HepG2 (cell line): ENCODE measurements around the gene LRTM2. TPM values are rescaled to one million over a fixed set of nuclear protein-coding genes. Genes with fewer than 3 reads are reported as not detected.

Experiments used
- ATAC-seq: fragments of 200-7000 bp; cut with Tn5 transposase; 3 replicates; pipeline ENCODE4 v1.9.1; 2020; ENCODE audit warnings: mild to moderate bottlenecking, moderate library complexity
- BruUV-seq: library from RNA; stranded (reverse); fragments of 400-500 nt; replicated peaks from 2 replicates; lab custom pipeline; 2021; lab: Mats Ljungman, UMichigan
- CTCF ChIA-PET: fragments of 300-600 bp; formaldehyde crosslinking; extraction: SDS; loops from one replicate; lab custom pipeline; 2021; ENCODE audit warnings: low total read pairs, inconsistent platforms, low intra/inter-chr PET ratio; lab: Yijun Ruan, JAX
- POLR2A ChIA-PET: fragments of 350-600 bp; sonication (Branson Sonifier 250); formaldehyde crosslinking; loops from one replicate; lab custom pipeline; 2020; ENCODE audit warnings: antibody characterized with exemption, inconsistent platforms; lab: Yijun Ruan, JAX
- DNase-seq: peaks from one replicate; pipeline ENCODE4 v3.0.0-alpha.2; 2015; ENCODE audit warnings: low spot score
- FAIRE-seq: peaks from 3 replicates; lab custom pipeline; 2011; peaks lifted over from hg19 to GRCh38; lab: Jason Lieb, UNC
- H2AFZ ChIP-seq: one replicate; pipeline ENCODE4 v1.6.1; 2011; ENCODE audit warnings: low read length, inconsistent platforms
- H3K27ac ChIP-seq: fragments of 300-600 bp; 3 replicates; pipeline ENCODE4 v1.8.0; 2011; ENCODE audit warnings: mixed run types, mild to moderate bottlenecking, mixed read lengths, low read length, inconsistent platforms; ENCODE audit not compliant: insufficient read depth; ENCODE audit errors: extremely low read length
- H3K27me3 ChIP-seq, 2 experiments: fragments of 200-600 bp in 1 of 2; 2 replicates in 1 of 2; 3 replicates in 1 of 2; pipeline versions ENCODE4 v1.6.0 to v1.8.0; 2011; ENCODE audit warnings: low read length in 2 of 2, mild to moderate bottlenecking in 2 of 2, moderate library complexity in 2 of 2, inconsistent platforms in 1 of 2; ENCODE audit not compliant: insufficient read depth in 2 of 2, control insufficient read depth in 1 of 2
- H3K36me3 ChIP-seq, 2 experiments: fragments of 200-600 bp in 1 of 2; replicated peaks in 1 of 2; 2 replicates in 1 of 2; 3 replicates in 1 of 2; pipeline versions ENCODE4 v1.5.1 to v1.8.0; 2011; ENCODE audit warnings: low read length in 2 of 2, inconsistent platforms in 1 of 2; ENCODE audit not compliant: insufficient read depth in 2 of 2, control insufficient read depth in 1 of 2
- H3K4me1 ChIP-seq: 2 replicates; pipeline ENCODE4 v1.5.1; 2012; ENCODE audit warnings: low read length, inconsistent platforms; ENCODE audit not compliant: insufficient read depth
- H3K4me2 ChIP-seq: 2 replicates; pipeline ENCODE4 v1.6.0; 2011; ENCODE audit warnings: low read depth, low read length, inconsistent platforms
- H3K4me3 ChIP-seq, 3 experiments: fragments of 200-600 bp in 1 of 3; sonication (generic), shearing (Covaris generic) in 1 of 3; replicated peaks in 1 of 3; 2 replicates each; pipeline ENCODE4 v1.5.1; 2011 to 2016; ENCODE audit warnings: low read length in 3 of 3, inconsistent platforms in 2 of 3, low read depth in 2 of 3, mild to moderate bottlenecking in 2 of 3, control low read depth in 1 of 3, mixed read lengths in 1 of 3; ENCODE audit not compliant: insufficient read depth in 1 of 3
- H3K79me2 ChIP-seq: one replicate; pipeline ENCODE4 v1.6.1; 2011; ENCODE audit warnings: low read length, inconsistent platforms; ENCODE audit not compliant: insufficient read depth
- H3K9ac ChIP-seq: 2 replicates; pipeline ENCODE4 v1.6.0; 2011; ENCODE audit warnings: mild to moderate bottlenecking, low read depth, low read length, inconsistent platforms; ENCODE audit not compliant: insufficient read depth
- H3K9me3 ChIP-seq: 2 replicates; pipeline ENCODE4 v1.5.1; 2012; ENCODE audit warnings: mild to moderate bottlenecking, low read length
- H4K20me1 ChIP-seq: 2 replicates; pipeline ENCODE4 v1.6.0; 2011; ENCODE audit warnings: inconsistent platforms, mild to moderate bottlenecking, low read length, moderate library complexity; ENCODE audit not compliant: insufficient read depth
- DNMT3B ChIP-seq: conservative IDR thresholded peaks from 2 replicates; pipeline ENCODE4 v1.6.1; 2016; ENCODE audit warnings: missing biosample characterization, control low read depth
- HNF4G ChIP-seq, 2 experiments: sonication (generic) in 1 of 2; formaldehyde crosslinking in 1 of 2; IDR thresholded peaks; 2 replicates each; pipeline versions ENCODE4 v1.4.0 to v1.6.1; 2011 to 2020; ENCODE audit warnings: borderline replicate concordance in 2 of 2, low read depth in 2 of 2, mild to moderate bottlenecking in 2 of 2, low read length in 1 of 2, missing genetic modification reagents in 1 of 2, moderate library complexity in 1 of 2
- KIAA2018 ChIP-seq: sonication (generic); formaldehyde crosslinking; IDR thresholded peaks from 2 replicates; pipeline ENCODE4 v1.5.0; 2020; ENCODE audit warnings: mild to moderate bottlenecking, missing genetic modification reagents, borderline replicate concordance
- KLF11 ChIP-seq: IDR thresholded peaks from 2 replicates; pipeline ENCODE4 v1.6.1; 2016; ENCODE audit warnings: missing compliant biosample characterization
- MEF2D ChIP-seq: sonication (generic); formaldehyde crosslinking; IDR thresholded peaks from 2 replicates; pipeline ENCODE4 v1.5.1; 2020; ENCODE audit warnings: mild to moderate bottlenecking, missing genetic modification reagents
- MXD3 ChIP-seq: IDR thresholded peaks from 2 replicates; pipeline ENCODE4 v1.6.1; 2016; ENCODE audit warnings: mild to moderate bottlenecking, missing biosample characterization, missing genetic modification reagents
- RNF219 ChIP-seq: sonication (generic); formaldehyde crosslinking; IDR thresholded peaks from 2 replicates; pipeline ENCODE4 v1.5.0; 2020; ENCODE audit warnings: mild to moderate bottlenecking, missing genetic modification reagents
- RXRB ChIP-seq: IDR thresholded peaks from 2 replicates; pipeline ENCODE4 v1.6.1; 2016; ENCODE audit warnings: borderline replicate concordance, missing genetic modification reagents, missing compliant biosample characterization
- ZNF34 ChIP-seq: sonication (generic); formaldehyde crosslinking; IDR thresholded peaks from 2 replicates; pipeline ENCODE4 v1.4.0; 2020; ENCODE audit warnings: mild to moderate bottlenecking, missing genetic modification reagents, borderline replicate concordance
- ZNF446 ChIP-seq: sonication (generic); formaldehyde crosslinking; IDR thresholded peaks from 2 replicates; pipeline ENCODE4 v1.5.0; 2020; ENCODE audit warnings: mild to moderate bottlenecking, missing genetic modification reagents
- ZNF639 ChIP-seq: conservative IDR thresholded peaks from 2 replicates; pipeline ENCODE4 v1.6.1; 2018; ENCODE audit warnings: missing genetic modification reagents
- WGBS: methylation state at CpG from one replicate; pipeline ENCODE4 v1.1.6; 2017; ENCODE audit warnings: low lambda C conversion rate; 5-methylcytosine and 5-hydroxymethylcytosine counted together
- in situ Hi-C: cut with HindIII; loops from 2 replicates; pipeline ENCODE4 v1.10.0; 2017; ENCODE audit warnings: low pct_unique_long_range_greater_than_20kb; ENCODE audit not compliant: extremely low pct_ligation_motif_present
- intact Hi-C: fragments of 100-400 bp; cut with micrococcal nuclease; formaldehyde crosslinking; loops from one replicate; pipeline ENCODE4 v1.10.0; 2022; ENCODE audit not compliant: unreplicated experiment
- polyA plus RNA-seq, 8 experiments: library from polyadenylated mRNA; depleted of rRNA in 3 of 8; stranded (reverse) in 7 of 8; unstranded in 1 of 8; fragments of >200 nt; fragmentation: Illumina TruSeq in 4 of 8; extraction: Trizol in 4 of 8; gene quantifications; 2 replicates each; pipeline versions ENCODE4 v1.2.1 to v1.2.3, GENCODE V29; 2011 to 2016; ENCODE audit warnings: low read depth in 4 of 8, missing spikeins in 1 of 8, mixed read lengths in 1 of 8; ENCODE audit not compliant: insufficient read depth in 1 of 8
- total RNA-seq, 5 experiments: library from RNA; depleted of rRNA; stranded (reverse); fragments of >200 nt; fragmentation: Illumina TruSeq; extraction: Trizol; gene quantifications; 2 replicates each; pipeline ENCODE4 v1.2.3, GENCODE V29; 2016; ENCODE audit warnings: low read depth in 1 of 5

Gene LRTM2
- total and polyA plus RNA-seq, 2 of the 13 experiments (the other 11 are each of a cell fraction or from before 2014, with no cell fraction given), result 0.09 TPM; not detected in 1

GRCh38 chr12:1855241-1855640, 34.9 kb downstream of the LRTM2 start (continued):
- TF ChIP-seq ZNF34, result no peak
- no peak for TF ChIP-seq DNMT3B (CRISPR knock-in tag)
- TF ChIP-seq RNF219, result no peak
- TF ChIP-seq KLF11, result no peak
- TF ChIP-seq MEF2D (CRISPR knock-in tag), result no peak
- no peak for TF ChIP-seq MXD3 (CRISPR knock-in tag)
- TF ChIP-seq ZNF446 (CRISPR knock-in tag), result no peak

- DNase-seq, result no peak
- peaks cover 4 to 37% of the 10 kb centered on the region in 2 experiments; a peak in 3 of 5 replicates for H3K27me3 ChIP-seq
- TF ChIP-seq RXRB (CRISPR knock-in tag), result no peak
- TF ChIP-seq KIAA2018 (CRISPR knock-in tag), result no peak
- no peak for TF ChIP-seq ZNF639 (CRISPR knock-in tag)
- no peak for TF ChIP-seq HNF4G (IDR thresholded peaks at IDR 0.05; ENCODE audit: borderline replicate concordance, low read depth, low read length)
- no peak for TF ChIP-seq HNF4G (CRISPR knock-in tag; IDR thresholded peaks at IDR 0.05; ENCODE audit: borderline replicate concordance, low read depth)
Observed at GRCh38 chr12:1857086-1857485, 36.7 kb downstream of the LRTM2 start.

More at GRCh38 chr12:1857086-1857485, 36.7 kb downstream of the LRTM2 start:
- intact Hi-C loops, result no loop called here
- Histone ChIP-seq H4K20me1 (no peaks in the 10 kb centered on the region), H3K4me2 (no peak overlapping the region), H3K4me1 (0 out of 2 replicates have a peak, but pooled peaks cover 9% of the 10 kb centered on the region), H2AFZ (no peak overlapping the region), H3K9me3 (no peaks in the 10 kb centered on the region), H3K36me3 (no peaks in the 10 kb centered on the region), H3K9ac (no peak overlapping the region), H3K27ac (no peak overlapping the region), H3K4me3 (no peak overlapping the region), H3K79me2 (no peaks in the 10 kb centered on the region)
- in situ Hi-C loops, result no loop called here
- BruUV-seq, result no TSS peak
- FAIRE-seq (no peak), ATAC-seq (no peak)
- whole genome bisulfite sequencing, result 0% methylated on average over 1 of the region's 2 CpGs
- ChIA-PET CTCF (no interaction called here), POLR2A (no interaction called here)
